Stimulated activated CD4-positive, alpha-beta T cell treated with anti-CD3 and anti-CD28 coated beads, TNF-alpha, amount 100 ng/mL, for 4 hours (primary cell): ENCODE measurements around the gene NES.

ENCODE experiments used
- DNase-seq, 3 experiments: peaks; one replicate each; pipeline ENCODE4 v3.0.0-alpha.2; 2020; ENCODE audit warnings: low read depth in 3 of 3

Gene NES

DNA sequence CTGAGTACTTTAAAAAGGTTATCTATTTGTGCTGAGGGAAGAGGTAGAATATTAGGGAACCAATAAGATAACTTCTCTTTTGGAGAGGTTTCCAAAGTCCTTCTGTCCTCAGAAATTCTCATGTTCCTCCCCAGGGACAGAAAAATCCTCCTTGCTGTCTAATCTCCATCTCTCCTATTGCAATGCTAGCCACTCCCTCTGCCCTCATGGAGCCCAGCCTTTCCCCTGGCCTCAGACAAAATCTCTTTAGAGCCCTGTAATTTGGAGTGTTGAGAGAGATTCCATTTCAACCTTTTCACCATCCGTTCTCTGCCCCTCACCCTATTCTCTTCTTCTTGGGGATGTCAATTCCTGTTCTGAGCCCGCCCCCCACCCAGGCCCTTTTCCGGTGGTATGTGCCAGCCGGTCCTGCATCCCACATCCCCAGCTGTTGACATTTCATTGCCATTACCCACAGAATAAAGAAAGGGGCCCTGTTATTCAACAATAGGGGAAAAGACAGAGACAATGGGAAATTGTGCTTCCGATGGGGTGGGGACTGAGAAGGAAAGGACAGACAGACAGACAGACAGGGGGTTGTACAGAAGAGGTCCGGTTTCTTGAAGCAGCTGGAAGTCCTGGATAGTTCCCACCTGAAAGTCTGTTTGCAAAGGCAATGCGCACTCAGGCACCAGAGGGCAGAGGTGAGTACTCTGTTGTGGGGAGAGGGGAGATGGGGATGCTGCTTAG lies 58.2 kb downstream of the NES start, which contains the start of gene HAPLN2:
Gene HAPLN2 (plus strand): TSS at position 563 of the 729 bp plus-strand sequence. CDS start 4,076 bp downstream, outside the sequence.
- DNase-seq, result no peak
